ENCODE results near the gene ABCG1.

ABCG1 gene

DNA sequence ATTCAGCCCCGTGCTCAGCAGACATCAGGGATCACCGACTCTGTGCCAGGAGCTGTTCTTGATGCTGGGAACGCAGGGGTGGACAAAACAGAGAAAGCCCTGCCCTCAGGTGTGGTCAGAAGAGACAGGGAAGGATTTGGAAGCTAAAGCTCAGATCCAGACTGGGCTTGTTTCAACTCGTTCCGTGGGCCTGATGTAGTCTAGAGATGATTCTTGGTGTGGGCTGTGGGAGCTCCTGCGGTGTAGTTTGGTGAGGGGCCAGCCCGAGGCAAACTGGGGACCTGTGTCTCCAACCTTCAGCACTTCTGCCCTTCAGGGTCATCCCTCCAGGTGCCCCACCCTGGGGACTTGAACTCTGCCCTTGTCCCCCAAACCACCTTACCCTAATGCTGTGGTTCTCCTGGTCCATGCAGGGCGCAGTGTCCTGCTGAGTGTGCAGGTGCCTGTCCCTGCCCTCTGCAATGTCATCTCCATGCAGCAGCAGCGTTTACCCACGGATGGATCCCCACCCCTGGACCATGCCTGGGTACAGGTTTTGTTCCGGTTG is 17.3 kb upstream of the ABCG1 start:
- no peaks in the 10 kb centered on the region for H3K9me3 ChIP-seq (ENCODE audit: control insufficient read depth, low read length)
- H3K9ac ChIP-seq = no peak overlapping the region
- H3K27me3 ChIP-seq (ENCODE audit: control insufficient read depth, insufficient read depth, low read length) = no peaks in the 10 kb centered on the region
- H3K4me1 ChIP-seq = no peaks in the 10 kb centered on the region
- no peak overlapping the region for H3K4me2 ChIP-seq (ENCODE audit: low read length)
- H3K27ac ChIP-seq = no peak overlapping the region
- TF ChIP-seq, protein P1, sequence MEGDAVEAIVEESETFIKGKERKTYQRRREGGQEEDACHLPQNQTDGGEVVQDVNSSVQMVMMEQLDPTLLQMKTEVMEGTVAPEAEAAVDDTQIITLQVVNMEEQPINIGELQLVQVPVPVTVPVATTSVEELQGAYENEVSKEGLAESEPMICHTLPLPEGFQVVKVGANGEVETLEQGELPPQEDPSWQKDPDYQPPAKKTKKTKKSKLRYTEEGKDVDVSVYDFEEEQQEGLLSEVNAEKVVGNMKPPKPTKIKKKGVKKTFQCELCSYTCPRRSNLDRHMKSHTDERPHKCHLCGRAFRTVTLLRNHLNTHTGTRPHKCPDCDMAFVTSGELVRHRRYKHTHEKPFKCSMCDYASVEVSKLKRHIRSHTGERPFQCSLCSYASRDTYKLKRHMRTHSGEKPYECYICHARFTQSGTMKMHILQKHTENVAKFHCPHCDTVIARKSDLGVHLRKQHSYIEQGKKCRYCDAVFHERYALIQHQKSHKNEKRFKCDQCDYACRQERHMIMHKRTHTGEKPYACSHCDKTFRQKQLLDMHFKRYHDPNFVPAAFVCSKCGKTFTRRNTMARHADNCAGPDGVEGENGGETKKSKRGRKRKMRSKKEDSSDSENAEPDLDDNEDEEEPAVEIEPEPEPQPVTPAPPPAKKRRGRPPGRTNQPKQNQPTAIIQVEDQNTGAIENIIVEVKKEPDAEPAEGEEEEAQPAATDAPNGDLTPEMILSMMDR (IDR thresholded peaks at IDR 0.05) = no peak
- H2AFZ ChIP-seq = no peak overlapping the region
- no peaks in the 10 kb centered on the region for H3K36me3 ChIP-seq (ENCODE audit: control insufficient read depth, insufficient read depth, low read length)
- no peak overlapping the region for H3K4me3 ChIP-seq (ENCODE audit: low read depth, low read length)
- no peaks in the 10 kb centered on the region for H3K79me2 ChIP-seq

DNA sequence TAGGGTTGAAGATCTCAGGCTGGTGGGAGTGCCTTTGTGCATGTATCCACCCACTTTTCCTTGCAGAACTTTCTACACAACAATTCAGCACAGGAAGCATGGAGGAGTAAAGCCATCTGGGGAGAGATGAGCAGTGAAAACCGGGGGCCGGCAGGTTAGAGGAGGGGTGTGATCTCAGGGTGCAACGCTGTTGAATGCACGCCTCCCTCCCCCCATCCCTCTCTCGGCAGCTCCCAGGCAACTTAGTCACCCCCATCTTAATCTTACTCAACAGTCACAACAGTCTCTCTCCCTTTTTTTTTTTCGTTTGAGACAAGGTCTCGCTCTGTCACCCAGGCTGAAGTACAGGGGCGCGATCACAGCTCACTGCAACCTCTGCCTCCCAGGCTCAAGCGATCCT is 16.6 kb upstream of the ABCG1 start:
- Histone ChIP-seq H3K4me1 (no peaks in the 10 kb centered on the region), H3K27ac (no peak overlapping the region), H3K27me3 (ENCODE audit: control insufficient read depth, insufficient read depth, low read length) (no peaks in the 10 kb centered on the region), H3K4me2 (ENCODE audit: low read length) (no peak overlapping the region), H3K4me3 (ENCODE audit: low read depth, low read length) (no peak overlapping the region), H3K9ac (no peak overlapping the region), H3K9me3 (ENCODE audit: control insufficient read depth, low read length) (no peaks in the 10 kb centered on the region), H3K36me3 (ENCODE audit: control insufficient read depth, insufficient read depth, low read length) (no peaks in the 10 kb centered on the region), H2AFZ (no peak overlapping the region), H3K79me2 (no peaks in the 10 kb centered on the region)
- TF ChIP-seq, protein P1 (IDR thresholded peaks at IDR 0.05) = no peak

DNA sequence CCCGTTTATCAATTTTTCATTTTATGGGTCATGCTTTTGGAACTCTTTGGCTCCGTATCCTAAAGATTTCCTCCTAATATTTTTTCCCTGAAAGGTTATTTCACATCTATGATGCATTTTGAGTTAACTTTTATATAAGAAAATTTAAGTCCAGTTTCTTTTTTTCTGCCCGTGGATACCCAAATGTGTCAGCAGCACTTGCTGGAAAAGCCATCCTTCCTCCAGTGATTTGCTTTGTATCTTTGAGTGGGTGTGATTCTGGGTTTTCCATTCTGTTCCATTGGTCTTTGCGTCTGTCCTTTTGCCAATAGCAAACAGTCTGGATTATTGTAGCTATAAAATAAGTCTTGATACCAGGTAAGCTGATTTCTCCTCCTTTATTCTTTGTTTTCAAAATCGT is 15.6 kb upstream of the ABCG1 start:
- no peak overlapping the region for H3K9ac ChIP-seq
- H3K4me1 ChIP-seq = no peaks in the 10 kb centered on the region
- H3K27ac ChIP-seq = no peak overlapping the region
- H3K4me3 ChIP-seq (ENCODE audit: low read depth, low read length) = no peak overlapping the region
- TF ChIP-seq, protein P1 (IDR thresholded peaks at IDR 0.05) = no peak
- H3K4me2 ChIP-seq (ENCODE audit: low read length) = no peak overlapping the region
- H2AFZ ChIP-seq = no peak overlapping the region
- H3K9me3 ChIP-seq (ENCODE audit: control insufficient read depth, low read length) = no peaks in the 10 kb centered on the region
- no peaks in the 10 kb centered on the region for H3K79me2 ChIP-seq
- no peaks in the 10 kb centered on the region for H3K27me3 ChIP-seq (ENCODE audit: control insufficient read depth, insufficient read depth, low read length)
- H3K36me3 ChIP-seq (ENCODE audit: control insufficient read depth, insufficient read depth, low read length) = no peaks in the 10 kb centered on the region

DNA sequence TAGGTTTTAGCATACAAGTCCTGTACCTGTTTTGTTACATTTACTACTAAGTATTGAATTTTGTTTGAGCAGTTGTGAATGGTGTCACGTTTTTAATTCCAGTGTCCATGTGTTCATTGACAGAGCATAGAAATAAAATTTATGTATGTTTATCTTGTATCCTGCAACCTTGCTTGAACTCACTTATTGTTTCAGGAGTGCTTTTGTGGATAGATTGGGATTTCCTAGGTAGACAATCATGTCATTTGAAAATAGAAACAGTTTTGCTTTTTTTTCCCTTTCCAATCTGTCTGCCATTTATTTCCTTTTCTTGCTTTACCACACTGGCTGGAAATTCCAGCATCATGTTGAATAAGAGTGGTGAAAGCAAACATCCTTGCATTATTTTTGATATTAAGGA is 15.0 kb upstream of the ABCG1 start:
- Histone ChIP-seq H3K4me2 (ENCODE audit: low read length) (no peak overlapping the region), H3K4me1 (no peaks in the 10 kb centered on the region), H3K4me3 (ENCODE audit: low read depth, low read length) (no peak overlapping the region), H3K36me3 (ENCODE audit: control insufficient read depth, insufficient read depth, low read length) (no peaks in the 10 kb centered on the region), H3K9me3 (ENCODE audit: control insufficient read depth, low read length) (no peaks in the 10 kb centered on the region), H3K9ac (no peak overlapping the region), H2AFZ (no peak overlapping the region), H3K79me2 (no peaks in the 10 kb centered on the region), H3K27me3 (ENCODE audit: control insufficient read depth, insufficient read depth, low read length) (no peaks in the 10 kb centered on the region), H3K27ac (no peak overlapping the region)
- TF ChIP-seq, protein P1 (IDR thresholded peaks at IDR 0.05) = no peak

DNA sequence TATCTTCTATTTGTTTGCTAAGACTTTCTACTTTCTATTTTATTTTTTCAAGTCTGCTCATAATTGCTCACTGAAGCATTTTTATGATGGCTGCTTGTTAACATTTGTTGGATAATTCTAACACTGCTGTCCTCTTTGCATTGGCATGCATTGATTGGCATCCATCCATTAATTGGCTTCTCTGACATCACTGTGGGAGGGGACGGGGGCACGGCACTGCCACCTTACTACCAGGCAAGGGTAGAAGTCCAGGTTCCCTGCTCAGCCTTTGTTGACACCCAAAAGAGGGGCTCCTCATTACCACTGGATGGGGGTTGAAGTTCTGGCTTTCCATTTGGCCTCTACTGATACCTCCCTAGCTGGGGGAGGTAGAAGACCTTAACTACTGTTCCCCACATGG is 11.5 kb upstream of the ABCG1 start:
- no peak overlapping the region for H2AFZ ChIP-seq
- no peaks in the 10 kb centered on the region for H3K79me2 ChIP-seq
- no peaks in the 10 kb centered on the region for H3K9me3 ChIP-seq (ENCODE audit: control insufficient read depth, low read length)
- no peaks in the 10 kb centered on the region for H3K36me3 ChIP-seq (ENCODE audit: control insufficient read depth, insufficient read depth, low read length)
- no peaks in the 10 kb centered on the region for H3K4me1 ChIP-seq
- no peak overlapping the region for H3K27ac ChIP-seq
- no peaks in the 10 kb centered on the region for H3K27me3 ChIP-seq (ENCODE audit: control insufficient read depth, insufficient read depth, low read length)
- no peak overlapping the region for H3K9ac ChIP-seq
- H3K4me2 ChIP-seq (ENCODE audit: low read length) = no peak overlapping the region
- H3K4me3 ChIP-seq (ENCODE audit: low read depth, low read length) = no peak overlapping the region
- TF ChIP-seq, protein P1 (IDR thresholded peaks at IDR 0.05) = no peak

All from parathyroid adenoma (tissue), 2 donors.